Measurements from ENCODE around the gene SCGB3A1. TPM values are rescaled to one million over a fixed set of nuclear protein-coding genes. Genes with fewer than 3 reads are reported as not detected.
A peak's percentile ranks its signal among the peaks of the same experiment; 100 is the strongest.

SCGB3A1 gene, protein sequence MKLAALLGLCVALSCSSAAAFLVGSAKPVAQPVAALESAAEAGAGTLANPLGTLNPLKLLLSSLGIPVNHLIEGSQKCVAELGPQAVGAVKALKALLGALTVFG
- total RNA-seq: 1 to 10 TPM in 5 of 6 donors, under 1 TPM in 1; 0.43 to 5.0 (median 2.4) TPM
- polyA plus RNA-seq: 10 to 100 TPM in 1 of 2 donors, 1 to 10 TPM in 1; 7.0 to 15.5 TPM

DNA sequence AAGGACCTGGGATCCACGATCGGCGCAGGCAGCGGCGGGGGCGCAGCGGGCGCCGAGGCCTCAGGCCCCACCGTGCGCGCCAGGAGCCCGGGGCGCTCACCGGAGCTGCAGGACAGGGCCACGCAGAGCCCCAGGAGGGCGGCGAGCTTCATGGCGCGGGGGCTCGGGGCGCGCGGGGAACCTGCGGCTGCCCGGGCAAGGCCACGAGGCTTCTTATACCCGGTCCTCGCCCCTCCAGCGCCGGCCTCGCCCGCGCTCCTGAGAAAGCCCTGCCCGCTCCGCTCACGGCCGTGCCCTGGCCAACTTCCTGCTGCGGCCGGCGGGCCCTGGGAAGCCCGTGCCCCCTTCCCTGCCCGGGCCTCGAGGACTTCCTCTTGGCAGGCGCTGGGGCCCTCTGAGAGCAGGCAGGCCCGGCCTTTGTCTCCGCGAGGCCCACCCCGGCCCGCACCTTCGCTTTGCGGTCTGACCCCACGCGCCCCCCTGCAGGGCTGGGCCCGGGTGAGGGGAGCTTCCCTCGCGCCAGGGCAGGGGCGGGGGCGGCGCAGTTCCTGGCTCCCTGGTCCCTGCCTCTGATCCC, at the start of gene SCGB3A1:
Gene SCGB3A1 (minus strand): TSS at position 189 of the 577 bp plus-strand sequence. CDS start 37 bp downstream, at position 152.
- no peaks in the 10 kb centered on the region for H3K9me3 ChIP-seq
- intact Hi-C loops (cut with DNase I): no loop called here
- ATAC-seq (peak in 2 of 4 donors; percentile 32 to 33), DNase-seq (peak in 1 of 6 donors; percentile 63), FAIRE-seq (no peak)
- no peaks in the 10 kb centered on the region for H3K36me3 ChIP-seq
- 29 to 33% methylated on average over 13 to 60 of the region's 60 CpGs for WGBS, 2 donors
- TF ChIP-seq, protein P1, sequence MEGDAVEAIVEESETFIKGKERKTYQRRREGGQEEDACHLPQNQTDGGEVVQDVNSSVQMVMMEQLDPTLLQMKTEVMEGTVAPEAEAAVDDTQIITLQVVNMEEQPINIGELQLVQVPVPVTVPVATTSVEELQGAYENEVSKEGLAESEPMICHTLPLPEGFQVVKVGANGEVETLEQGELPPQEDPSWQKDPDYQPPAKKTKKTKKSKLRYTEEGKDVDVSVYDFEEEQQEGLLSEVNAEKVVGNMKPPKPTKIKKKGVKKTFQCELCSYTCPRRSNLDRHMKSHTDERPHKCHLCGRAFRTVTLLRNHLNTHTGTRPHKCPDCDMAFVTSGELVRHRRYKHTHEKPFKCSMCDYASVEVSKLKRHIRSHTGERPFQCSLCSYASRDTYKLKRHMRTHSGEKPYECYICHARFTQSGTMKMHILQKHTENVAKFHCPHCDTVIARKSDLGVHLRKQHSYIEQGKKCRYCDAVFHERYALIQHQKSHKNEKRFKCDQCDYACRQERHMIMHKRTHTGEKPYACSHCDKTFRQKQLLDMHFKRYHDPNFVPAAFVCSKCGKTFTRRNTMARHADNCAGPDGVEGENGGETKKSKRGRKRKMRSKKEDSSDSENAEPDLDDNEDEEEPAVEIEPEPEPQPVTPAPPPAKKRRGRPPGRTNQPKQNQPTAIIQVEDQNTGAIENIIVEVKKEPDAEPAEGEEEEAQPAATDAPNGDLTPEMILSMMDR (IDR thresholded peaks at IDR 0.05): no peak
- peak within 1 kb of the TSS in 3 of 4 donors; percentile 21 to 43 (median 31) for H3K4me3 ChIP-seq
- peaks cover 0 to 6% (median 3%) of the 10 kb centered on the region in 4 donors for H3K27me3 ChIP-seq
- peaks cover 7 to 16% (median 11%) of the 10 kb centered on the region in 3 donors for H3K4me1 ChIP-seq
- H3K27ac ChIP-seq: no peak within 1 kb of the TSS

DNA sequence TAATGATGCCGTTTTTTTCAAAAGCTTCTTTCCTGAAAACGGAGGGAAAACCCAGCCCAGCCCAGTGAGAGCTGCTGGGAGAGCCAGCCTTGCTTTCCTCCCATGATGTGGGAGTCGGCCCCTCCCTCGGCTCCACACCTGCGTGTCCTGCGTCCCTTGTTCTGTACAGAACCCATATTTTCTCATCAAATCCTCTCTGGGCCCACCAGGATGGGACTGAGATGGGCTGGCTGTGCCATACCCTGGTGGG, 49.2 kb upstream of the SCGB3A1 start:
- H3K36me3 ChIP-seq: no peaks in the 10 kb centered on the region
- H3K27me3 ChIP-seq: no peaks in the 10 kb centered on the region
- H3K27ac ChIP-seq: no peak overlapping the region
- no peaks in the 10 kb centered on the region for H3K4me1 ChIP-seq
- H3K9me3 ChIP-seq: no peaks in the 10 kb centered on the region
- no peak for FAIRE-seq
- intact Hi-C loops (cut with DNase I): no loop called here
- WGBS, 2 donors: 58 to 61% methylated on average over 6 of the region's 6 CpGs
- no peak overlapping the region for H3K4me3 ChIP-seq
- no peak for ATAC-seq
- TF ChIP-seq, protein P1 (IDR thresholded peaks at IDR 0.05): no peak
- peak in 1 of 6 donors; percentile 10 for DNase-seq

DNA sequence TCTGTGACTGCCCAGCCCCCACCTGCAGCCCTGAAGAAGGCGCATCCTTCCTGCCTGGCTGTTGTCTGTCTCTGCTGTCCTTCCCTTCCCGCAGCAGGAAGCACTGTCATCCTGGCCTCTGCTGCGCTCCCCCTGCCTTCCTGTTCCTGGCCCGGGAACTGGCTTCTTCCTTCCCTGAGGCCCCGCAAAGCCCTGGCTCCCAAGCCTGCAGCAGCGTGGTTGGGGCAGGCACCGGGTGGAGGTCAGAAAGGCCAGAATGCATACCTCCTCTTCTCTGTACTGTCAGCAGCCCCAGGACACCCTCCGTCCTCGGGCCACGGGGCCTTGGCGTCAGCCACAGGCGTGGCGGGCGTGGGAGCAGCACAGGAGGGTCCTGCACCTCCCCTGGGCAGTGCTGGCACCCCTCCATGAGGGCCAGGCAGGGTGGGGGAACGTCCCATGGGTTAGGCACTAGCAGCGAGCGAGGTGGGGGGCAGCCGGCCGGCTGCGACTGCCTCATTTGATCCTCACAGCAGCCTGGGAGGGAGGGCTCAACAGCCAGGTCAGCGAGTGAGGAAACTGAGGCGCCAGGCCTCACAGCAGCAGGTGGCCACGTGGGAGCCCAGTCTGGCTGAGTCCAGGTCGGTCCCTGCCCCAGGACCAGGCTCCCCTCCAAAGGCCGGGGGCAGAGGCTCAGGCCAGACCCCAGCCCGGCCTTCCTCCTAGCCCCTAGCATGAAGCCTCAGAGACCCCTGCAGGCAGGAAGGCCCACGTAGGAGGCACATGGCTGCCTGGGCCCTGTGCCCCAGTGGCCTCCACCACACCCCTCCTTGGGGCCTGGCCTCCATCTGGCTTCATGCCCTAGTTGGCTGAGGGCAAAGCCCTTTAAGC, 48.7 kb upstream of the SCGB3A1 start:
- no peaks in the 10 kb centered on the region for H3K36me3 ChIP-seq
- H3K4me1 ChIP-seq: no peaks in the 10 kb centered on the region
- WGBS, 2 donors: 65 to 75% methylated on average over 23 to 27 of the region's 27 CpGs
- FAIRE-seq (no peak), DNase-seq (peak in 3 of 6 donors; percentile 8 to 68 (median 10)), ATAC-seq (no peak)
- no peak overlapping the region for H3K27ac ChIP-seq
- TF ChIP-seq, protein P1 (IDR thresholded peaks at IDR 0.05): no peak
- H3K27me3 ChIP-seq: no peaks in the 10 kb centered on the region
- no peak overlapping the region for H3K4me3 ChIP-seq
- no peaks in the 10 kb centered on the region for H3K9me3 ChIP-seq
- intact Hi-C loops (cut with DNase I): no loop called here

DNA sequence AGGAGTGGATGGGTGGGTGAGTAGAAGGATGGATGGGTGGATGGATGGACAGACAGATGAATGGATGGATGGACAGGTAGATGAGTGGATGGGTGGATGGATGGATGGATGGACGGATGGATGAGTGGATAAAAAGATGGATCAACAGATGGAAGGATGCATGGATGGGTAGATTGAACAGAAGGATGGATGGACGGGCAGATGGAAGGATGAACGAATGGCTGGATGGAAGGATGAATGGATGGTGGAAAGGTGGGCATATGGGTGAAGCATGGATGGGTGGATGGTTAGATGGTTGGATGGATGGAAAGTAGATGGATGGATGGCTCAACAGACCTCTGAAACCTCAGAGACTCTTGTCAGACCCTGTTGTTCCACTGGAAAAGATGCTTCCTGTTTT, 48.0 kb upstream of the SCGB3A1 start:
- intact Hi-C loops (cut with DNase I): no loop called here
- no peaks in the 10 kb centered on the region for H3K4me1 ChIP-seq
- WGBS, 2 donors: 50 to 61% methylated on average over 3 of the region's 3 CpGs
- ATAC-seq (no peak), DNase-seq (no peak), FAIRE-seq (no peak)
- no peaks in the 10 kb centered on the region for H3K9me3 ChIP-seq
- TF ChIP-seq, protein P1 (IDR thresholded peaks at IDR 0.05): no peak
- H3K27ac ChIP-seq: no peak overlapping the region
- H3K36me3 ChIP-seq: no peaks in the 10 kb centered on the region
- no peak overlapping the region for H3K4me3 ChIP-seq
- no peaks in the 10 kb centered on the region for H3K27me3 ChIP-seq

Data from pancreas (tissue), 10 donors.